Islet precursor cell (in vitro differentiated cells): ENCODE results near the gene RNPC3.

Experiments used
- DNase-seq: peaks from one replicate; pipeline ENCODE4 v3.0.0-alpha.2; 2018

Gene RNPC3, protein sequence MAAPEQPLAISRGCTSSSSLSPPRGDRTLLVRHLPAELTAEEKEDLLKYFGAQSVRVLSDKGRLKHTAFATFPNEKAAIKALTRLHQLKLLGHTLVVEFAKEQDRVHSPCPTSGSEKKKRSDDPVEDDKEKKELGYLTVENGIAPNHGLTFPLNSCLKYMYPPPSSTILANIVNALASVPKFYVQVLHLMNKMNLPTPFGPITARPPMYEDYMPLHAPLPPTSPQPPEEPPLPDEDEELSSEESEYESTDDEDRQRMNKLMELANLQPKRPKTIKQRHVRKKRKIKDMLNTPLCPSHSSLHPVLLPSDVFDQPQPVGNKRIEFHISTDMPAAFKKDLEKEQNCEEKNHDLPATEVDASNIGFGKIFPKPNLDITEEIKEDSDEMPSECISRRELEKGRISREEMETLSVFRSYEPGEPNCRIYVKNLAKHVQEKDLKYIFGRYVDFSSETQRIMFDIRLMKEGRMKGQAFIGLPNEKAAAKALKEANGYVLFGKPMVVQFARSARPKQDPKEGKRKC

DNA sequence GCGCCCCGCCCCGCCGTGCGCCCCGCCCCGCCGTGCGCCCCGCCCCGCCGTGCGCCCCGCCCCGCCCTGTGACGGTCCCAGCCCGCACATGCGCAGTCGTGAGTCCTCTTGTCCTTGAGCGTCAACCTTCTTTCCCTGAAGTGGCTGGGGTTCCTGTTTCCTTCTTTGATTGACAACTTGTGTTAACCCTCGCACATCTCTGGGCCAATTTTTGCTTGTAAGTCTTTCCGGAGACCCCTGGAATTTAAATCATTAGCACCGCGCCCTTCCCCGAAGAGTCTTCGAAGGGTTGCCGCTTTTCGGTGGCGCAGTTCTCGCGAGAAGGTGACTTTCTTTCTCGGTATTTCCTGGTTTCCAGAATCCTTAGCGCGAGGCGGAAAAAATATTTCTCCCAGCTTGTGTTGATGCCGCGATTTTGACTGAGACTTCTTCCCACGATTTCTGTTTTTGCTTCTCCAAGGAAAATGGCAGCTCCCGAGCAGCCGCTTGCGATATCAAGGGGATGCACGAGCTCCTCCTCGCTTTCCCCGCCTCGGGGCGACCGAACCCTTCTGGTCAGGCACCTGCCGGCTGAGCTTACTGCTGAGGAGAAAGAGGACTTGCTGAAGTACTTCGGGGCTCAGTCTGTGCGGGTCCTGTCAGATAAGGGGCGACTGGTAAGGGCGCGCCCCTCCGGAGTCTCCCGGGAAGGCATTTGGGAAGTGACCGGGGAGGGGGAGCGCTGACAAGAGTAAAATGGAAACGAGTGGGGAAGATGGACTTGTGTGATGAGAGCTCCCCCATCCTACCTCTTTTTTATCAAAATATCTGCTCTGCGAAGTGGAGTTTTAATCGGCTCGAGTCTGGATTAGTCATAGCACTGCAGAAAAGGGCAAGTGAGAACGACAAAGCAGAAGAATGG, at the start of gene RNPC3:
RNPC3 (plus strand) TSS at position 93 of the 901 bp plus-strand sequence; CDS start at position 465, 372 bp downstream.
- peak; percentile 89 for DNase-seq

DNA sequence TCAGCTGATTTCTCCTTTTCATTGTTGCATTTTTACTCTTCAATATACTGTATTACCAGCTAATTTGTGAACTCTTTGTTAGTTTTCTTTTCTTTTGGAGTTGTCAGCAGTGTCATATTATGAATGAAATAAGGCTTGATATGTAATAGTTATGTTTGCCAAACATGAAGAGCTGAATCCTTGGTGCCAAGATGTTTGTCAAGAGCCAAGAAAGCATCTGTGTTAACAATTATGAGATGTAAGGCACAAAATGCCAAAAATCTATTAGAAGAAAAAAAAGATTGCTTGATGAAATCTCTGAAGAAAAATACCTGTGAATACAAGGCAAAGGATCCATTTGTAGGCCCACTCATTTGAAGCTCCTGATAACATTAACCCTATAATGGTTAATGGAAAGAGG, 48.4 kb upstream of the RNPC3 start:
- no peak for DNase-seq

DNA sequence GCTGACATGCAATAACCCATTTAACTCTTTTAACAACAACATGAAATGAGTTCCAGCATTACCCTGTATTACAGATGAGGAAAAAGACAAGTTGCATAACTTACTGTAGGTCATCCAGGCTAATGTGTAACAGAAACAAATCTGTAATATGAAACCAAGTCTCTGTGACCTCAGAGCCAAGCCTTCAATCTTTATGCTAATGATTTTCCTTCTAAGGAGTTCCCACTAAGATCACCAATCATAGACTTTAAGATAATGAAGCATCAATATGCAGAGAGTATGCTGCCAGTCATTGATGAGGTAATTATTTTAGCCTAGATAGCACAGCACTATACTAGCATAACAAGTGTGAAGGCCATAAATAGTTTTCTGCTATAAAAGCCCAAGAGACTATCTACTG, 35.6 kb upstream of the RNPC3 start:
- DNase-seq = no peak

DNA sequence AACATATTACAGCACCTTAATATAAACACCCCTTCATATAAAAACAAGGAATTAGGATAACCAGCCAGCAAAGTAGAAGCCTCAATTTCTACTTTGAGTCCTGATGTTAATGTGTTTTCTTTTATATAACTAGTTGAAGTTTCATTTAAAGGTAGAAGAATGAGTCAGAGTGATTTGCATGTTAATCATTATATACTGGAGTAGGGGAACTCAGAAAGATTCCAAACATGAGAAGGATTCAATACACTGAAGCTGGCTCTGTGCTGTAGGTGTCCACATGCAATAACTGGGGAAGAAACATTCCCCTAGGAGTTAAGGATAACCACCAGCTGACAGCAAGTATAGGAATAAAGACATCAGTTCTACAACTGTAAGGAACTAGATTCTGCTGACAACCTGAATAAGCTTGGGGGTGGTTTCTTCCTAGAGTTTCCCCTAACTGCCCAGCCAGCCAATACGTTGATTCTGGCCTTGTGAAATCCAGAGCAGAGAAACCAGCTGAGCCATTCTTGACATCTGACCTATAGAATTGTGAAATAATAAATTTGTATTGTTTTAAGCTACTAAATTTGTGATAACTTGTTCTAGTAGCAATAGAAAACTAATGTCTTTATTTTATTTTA, 33.4 kb upstream of the RNPC3 start:
- DNase-seq = no peak

DNA sequence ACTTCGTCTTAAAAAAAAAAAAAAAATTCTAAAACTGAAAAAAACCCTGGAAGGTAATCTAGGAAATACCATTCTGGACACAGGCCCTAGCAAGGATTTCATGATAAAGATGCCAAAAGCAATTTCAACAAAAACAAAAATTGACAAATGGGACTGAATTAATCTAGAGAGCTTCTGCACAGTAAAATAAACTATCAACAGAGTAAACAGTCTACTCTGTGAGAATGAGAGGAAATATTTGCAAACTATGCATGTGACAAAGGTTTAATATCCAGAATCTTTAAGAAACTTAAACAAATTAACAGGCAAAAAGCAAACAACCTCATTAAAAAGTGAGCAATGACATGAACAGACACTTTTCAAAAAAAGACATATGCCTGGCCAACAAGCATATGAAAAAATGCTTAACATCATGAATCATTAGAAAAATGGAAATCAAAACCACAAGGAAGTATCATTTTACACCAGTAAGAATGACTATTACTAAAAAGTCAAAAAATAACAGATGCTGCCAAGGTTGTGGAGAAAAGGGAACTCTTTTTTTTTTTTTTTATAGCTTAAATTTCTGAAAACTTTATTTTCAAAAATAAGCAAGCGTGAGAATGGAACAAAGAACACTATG, 29.4 kb upstream of the RNPC3 start:
- DNase-seq = no peak

DNA sequence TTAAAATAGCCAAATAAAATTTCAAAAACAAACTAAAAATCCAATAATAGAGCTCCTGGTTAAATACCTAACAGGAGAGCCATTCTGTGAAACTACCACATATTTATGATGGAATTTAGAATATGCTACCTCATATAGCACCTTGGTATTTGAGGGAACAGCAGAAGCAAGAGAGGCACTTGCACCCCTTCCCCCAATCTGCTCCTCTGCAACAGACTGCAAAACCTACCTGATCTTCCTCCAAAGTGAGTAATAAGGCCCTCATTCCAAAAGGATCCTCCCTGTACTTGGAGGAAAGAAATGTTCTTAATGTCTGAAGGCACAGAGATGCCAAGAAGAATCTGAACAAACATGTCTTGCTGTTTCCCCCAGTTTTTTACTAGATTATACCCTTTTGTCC, 28.1 kb upstream of the RNPC3 start:
- DNase-seq = no peak

DNA sequence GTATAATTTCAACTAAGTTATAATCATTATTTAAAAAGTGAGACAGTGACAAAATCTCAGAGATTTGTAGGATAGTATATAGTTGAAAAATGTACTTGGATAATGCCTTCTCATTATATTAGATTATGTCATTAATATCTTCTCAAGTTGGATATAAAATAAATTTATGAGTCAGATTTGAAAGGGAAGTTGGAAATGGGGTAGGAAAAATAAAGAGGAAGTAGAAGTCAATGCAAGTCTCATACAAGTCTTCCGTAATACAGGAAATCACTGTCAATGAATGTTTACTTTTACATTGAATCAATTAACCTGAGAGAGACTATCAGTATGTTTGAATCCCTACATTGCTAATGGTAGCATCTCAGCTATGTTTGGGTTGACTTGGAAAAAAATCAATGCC, 16.2 kb upstream of the RNPC3 start:
- DNase-seq = no peak

DNA sequence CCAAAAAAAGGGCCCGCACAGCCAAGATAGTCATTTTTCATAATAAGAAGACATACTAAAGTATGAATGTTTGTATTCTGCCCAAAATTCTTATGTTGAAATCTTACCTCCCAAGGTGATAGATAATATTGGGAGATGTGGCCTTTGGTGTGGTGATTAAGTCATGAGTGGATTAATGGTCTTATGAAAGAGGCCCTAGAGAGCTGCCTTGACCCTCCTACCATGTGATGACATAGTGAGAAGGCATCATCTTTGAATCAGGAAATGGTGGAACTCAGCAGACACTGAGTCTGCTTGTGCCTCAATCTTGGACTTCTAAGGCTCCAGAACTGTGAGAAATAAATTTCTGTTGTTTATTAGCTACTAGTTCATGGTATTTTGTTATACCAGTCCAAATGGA, 11.8 kb upstream of the RNPC3 start:
- DNase-seq = no peak

DNA sequence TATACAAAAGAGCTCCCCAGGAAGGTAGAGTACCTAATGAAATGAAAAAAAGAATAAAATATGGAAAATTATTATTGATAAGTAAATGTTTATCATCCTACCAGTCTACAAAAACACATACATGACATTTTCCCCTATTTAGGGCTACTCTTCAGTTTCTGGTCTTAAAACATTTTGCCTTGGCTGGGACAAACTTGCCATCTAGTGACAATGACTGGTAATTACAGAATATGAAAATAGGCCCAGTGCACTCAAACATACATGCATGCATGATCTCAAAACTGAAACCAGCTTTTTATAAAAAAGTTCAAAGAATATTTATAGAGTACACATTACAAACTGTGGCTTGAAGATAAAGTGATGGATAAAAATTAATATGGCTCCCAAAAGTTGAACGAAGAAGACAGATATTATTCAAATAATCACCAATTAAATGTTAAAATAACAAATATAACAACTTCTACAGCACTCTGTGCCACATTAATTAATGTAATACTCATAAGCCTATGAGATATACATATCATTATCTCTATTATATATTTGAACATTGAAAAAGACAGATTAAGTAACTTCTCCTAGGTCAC, 10.5 kb upstream of the RNPC3 start:
- DNase-seq = no peak

DNA sequence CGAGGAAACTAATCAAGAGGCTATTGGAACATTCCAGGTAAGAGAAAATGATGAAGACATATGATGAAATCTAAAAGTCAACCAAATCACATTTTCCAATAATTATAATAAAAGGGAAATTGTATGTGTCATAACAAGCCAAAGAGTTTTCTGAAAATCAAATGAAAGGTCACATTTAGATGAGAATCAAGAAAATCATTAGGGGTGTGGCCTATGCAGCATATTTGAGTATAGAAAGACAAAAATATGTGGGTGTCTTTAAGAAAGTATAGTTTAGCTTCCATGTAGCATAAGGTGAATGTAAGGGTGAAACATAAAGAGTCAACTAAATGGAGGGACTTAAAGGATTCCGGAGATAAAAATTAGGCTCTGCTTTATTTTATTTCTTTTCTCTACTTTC, 9.2 kb upstream of the RNPC3 start:
- DNase-seq = no peak

DNA sequence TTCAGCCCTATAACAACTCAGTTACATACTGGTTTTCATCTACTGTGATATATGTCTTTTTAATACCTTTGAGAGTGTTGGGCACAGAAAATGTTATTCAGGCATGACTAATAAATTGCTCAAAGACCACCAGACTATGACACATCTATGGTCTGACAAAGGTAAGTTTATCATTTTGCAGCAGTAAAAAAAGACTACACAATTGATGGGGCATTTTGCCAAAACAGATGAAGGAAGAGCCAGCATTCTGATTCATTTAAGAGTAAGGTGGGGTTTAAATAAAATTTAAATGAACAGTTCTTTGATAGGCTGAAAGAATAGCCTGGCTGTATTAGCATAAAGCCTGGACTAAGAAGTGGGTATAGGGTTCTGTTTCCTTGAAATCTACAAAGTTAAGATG, 8.8 kb upstream of the RNPC3 start:
- no peak for DNase-seq

DNA sequence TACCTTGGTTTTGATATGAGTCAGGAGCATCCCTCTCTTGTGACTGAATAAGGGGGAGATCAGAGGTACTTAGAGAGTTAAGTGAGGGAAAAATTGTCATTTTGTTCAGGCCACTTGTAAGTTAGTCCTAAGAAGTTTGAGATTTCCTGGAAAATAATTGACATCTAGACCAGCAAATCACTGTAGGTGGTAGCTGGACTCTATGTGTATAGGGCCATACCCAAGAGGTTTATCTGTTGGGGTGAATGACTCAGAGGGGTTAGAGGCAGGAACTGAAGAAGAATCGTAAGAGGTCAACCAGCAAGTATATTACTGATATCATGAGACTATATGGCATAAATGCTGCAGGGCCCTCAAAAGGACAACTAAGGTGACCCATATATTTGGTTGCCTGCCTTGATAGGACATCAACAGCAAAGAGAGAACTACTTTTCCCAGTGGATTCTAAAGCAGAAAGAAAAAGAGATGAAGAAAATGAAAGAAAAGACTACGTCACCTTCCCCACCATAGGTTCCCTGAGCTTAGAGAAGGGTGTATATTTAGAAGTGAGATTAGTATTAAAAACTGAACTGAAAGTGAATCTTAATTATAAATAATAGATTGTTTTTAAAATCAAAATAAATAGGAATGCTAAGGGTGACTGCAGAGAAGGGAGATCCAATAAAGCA, 8.0 kb upstream of the RNPC3 start:
- DNase-seq = no peak

DNA sequence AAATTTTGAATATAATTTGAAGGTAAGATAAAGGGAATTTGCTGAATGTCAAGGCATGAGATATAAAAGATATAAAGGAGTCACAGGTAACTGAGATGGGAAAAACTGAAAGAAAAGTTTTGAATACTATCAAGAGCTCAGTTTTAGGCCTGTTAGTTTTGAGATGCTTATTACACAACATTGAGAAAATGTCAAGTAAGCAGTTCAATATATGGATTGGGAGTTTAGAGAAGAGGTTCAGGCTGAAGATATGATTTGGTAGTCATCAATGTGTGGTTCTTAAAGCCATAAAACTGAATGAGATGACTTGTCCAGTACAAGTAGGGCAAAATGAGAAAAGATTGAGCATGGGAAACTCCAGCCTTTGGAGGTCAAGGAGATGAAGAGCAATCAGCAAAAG, 4.7 kb upstream of the RNPC3 start:
- DNase-seq = no peak

DNA sequence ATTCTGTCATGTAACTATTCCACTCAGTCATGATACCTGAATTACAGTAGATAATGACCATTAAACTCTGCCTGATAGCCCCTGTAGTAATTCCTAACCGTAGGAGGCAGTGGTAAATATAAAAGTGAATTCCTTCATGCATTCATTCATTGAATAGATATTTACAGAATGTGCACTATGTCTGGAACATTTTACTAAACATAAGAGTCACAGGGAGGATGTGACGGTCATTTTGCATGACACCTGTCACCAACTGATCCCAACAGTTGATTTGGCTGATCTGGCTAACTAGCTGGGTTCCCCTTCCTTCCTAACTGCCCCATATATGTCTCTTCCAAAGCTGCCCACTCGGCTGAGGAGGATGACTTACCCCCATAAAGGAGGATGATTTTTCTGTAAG, 2.2 kb upstream of the RNPC3 start:
- DNase-seq = no peak

DNA sequence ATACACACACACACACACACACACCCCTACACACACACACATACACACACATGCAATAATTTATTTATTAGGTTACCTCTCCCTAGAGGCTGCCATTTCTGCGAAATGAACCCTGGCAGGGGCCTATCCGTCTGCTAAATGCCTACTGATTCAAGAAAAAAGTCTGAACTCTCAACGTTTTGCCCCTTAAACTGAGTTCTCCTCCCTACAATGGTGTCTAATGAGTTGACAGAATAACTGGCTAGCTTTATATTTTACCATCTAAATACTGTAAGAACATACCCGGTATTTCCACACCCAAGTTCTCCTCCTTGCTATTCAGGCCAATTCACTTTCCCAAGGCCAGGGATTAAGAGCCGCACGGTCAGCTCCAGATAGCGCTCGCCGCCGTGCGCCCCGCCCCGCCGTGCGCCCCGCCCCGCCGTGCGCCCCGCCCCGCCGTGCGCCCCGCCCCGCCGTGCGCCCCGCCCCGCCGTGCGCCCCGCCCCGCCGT, 339 bp upstream of the RNPC3 start:
- DNase-seq = peak; percentile 52

DNA sequence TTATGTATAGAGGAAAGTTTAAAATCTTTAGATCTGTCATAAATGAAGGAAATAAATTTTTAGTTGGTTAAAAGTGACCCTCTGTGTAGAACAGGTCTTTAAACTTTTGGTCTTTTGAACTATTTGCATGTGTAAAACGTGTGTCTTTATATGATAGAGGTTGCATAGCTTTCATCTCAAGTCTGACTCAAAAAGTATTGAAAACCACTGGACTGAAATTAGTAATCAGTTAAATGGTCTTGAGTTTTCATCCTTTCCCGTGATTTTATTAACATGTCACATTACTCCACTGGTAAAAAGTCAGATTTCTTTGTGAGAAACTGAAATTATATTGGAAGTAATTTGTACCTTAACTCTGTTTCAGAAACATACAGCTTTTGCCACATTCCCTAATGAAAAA, 1.8 kb downstream of the RNPC3 start:
- DNase-seq = no peak

DNA sequence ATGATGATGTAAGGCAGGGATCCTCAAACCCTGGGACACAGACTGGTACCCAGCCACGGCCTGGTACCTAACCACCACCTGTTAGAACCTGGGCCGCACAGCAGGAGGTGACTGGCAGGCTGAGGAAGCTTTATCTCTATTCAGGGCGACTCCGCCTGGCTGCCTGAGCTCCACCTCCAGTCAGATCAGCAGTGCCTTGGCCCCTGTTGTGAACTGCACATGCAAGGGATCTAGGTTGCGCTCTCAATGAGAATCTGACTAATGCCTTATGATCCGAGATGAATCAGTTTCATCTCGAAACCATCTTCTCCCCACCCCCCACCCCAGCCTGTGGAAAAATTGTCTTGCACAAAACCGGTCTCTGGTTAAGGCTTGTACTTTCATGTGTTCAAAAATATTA, 4.2 kb downstream of the RNPC3 start:
- DNase-seq = no peak

DNA sequence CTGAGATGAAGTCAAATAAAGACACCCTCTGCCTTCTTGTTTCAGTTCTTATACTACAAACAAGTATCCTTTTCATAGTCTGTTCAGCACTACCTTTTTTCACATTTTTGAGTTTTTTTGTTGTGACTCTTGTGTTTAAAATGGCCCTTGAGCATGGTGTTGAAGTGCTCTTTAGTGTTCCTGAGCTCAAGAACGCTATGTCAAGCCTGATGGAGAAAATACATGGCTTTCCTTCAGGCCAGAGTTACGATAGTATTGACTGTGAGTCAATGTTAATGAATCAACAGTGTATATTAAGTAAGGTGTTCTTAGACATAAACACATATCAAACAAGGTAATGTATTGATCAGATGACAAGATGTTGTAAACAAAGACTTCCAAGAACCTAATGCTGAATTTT, 12.7 kb downstream of the RNPC3 start:
- DNase-seq = no peak

DNA sequence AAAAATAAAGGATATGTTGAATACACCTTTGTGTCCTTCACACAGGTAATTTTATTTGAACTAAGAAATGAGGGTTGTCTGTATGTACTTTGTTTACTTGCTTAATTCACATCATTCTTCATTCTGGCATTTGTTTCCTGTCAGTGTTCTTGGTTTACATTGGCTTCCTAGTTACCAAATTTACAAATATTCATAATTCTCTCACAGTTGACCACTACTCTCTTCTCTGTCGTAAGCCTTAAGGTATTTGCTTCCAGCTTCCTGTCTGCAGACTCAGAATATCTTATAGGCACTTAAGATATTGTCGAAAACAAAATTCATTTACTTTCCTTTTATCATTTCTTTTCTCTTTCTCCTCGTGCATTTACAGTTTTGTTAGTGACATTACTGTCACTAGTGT, 15.9 kb downstream of the RNPC3 start:
- no peak for DNase-seq

DNA sequence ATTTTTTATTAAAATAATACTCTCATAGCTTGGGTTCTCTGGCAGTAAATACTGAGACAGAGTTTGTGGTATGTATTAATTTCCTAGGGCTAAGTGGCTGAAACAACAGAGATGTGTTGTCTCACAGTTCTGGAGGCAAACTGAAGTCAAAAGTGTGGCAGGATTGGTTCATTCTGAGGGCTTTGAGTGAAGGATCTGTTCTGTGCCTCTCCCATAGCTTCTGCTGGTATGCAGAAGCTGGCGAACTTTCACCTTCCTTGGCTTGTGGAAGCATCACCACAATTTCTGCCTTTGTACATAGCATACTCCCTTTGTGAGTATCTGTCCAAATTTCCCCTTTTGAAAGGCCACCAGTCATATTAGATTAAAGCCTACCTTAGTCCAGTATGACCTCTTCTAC, 21.0 kb downstream of the RNPC3 start:
- no peak for DNase-seq

DNA sequence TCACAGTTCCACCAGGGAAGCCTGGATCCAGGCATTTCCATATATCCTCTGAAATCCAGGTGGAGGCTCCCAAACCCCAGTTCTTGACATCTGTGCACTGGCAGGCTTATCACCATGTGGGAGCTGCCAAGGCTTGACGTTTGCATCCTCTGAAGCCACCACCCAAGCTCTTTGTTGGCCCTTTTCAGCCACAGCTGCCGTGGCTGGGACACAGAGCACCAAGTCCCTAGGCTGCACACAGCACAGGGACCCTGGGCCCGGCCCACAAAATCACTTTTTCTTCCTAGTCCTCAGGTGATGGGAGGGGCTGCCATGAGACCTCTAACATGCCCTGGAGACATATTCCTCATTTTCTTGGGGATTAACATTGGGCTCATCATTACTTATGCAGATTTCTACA, 22.3 kb downstream of the RNPC3 start:
- DNase-seq = no peak

DNA sequence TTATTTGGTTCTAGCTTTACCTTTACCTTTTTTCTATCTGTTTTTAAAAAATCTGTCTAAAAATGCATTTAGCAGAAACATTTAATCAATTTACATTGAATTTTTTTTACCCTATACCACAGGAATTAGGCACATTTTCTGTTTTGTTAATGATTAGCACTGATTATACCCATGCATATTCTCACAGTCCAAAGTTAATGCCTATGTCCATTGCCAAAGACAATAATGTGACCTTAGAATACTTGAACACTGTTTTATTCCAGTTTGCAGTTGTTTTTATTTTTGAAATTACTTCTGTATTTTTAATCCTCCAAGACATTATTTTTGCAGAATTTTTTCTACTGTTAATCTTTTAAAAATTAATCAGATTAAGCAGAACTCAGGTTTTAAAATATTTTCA, 34.9 kb downstream of the RNPC3 start:
- DNase-seq = no peak
